NCI-H128 (cell line): Measurements from ENCODE around the gene MARCHF3.
"Not testable (repeated sequence)": the region's sequence is repeated elsewhere in the genome, so short reads cannot be mapped to it uniquely, and the experiment has no call there.

Source experiments
- DNase-seq: peaks from one replicate; lab custom pipeline; 2025; ENCODE audit not compliant: unreplicated experiment; lab: John Stamatoyannopoulos, UW

MARCHF3 gene

DNA sequence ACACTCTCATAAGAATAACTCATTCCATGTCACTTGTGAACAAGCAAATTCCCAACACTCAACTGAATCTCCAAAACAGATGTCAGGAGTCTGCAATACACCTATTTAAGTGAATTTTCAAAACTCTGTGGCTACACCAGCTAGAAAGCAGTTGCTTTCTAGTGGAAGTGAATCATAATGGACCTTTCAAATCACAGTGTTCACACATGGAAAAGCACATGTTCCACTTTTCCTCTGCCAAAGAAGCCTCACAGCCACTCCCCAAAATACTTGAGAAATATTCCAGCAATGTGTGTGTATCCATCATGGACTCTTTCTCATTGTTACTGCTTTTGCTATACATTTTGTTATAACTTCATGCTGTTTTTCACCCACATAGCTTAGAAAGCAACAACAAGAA lies 17.4 kb downstream of the MARCHF3 start:
- DNase-seq = no peak

DNA sequence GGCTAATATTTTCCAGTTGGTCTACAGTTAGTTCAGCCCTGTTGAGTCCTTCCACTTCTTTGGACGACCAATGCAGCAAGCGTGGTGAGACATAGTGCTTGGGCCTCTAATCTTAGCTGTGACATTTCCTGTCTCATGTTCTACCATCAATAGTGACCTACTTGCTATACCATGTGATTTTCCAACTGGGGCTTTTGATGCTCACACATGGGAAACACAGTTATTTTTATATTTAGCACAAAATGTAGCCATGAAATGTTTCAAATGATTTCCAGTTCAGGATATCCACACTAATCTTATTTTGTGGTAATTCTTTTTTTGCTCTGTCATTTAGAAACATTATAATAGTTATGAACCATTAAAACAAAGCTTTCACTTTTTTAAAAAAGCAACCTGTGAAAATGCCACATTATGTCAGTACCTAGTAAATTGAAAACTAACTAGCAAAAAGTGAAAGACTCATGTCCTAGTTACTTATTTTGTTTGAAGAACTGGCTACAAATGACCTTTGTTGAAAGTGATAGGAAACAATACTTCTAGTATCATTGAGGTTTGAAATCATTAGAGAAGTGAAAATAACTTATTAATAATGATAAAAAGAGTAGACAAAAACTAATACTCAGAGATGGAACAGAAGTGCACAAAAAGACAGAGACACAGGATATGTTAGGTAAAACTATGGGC lies 18.3 kb downstream of the MARCHF3 start:
- DNase-seq = no peak

DNA sequence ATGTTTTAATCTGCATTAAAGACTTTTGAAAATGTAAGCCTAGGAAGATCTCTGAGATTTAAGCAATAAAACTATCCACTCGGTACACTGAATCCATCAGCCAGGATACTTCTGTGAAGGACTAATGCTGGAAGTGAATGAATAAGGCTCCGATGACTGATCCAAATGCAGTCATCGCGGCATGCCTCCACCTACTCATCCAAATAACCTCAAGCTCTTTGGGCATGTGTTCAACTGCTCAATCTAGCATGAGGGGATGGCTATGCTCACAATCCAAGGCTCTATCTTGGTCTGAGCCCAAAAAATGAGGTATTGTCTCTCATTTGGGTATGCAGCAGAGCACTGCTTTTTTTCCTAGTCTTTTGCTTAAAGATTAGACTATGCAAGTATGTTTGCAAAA lies 19.2 kb downstream of the MARCHF3 start:
- DNase-seq = no peak

DNA sequence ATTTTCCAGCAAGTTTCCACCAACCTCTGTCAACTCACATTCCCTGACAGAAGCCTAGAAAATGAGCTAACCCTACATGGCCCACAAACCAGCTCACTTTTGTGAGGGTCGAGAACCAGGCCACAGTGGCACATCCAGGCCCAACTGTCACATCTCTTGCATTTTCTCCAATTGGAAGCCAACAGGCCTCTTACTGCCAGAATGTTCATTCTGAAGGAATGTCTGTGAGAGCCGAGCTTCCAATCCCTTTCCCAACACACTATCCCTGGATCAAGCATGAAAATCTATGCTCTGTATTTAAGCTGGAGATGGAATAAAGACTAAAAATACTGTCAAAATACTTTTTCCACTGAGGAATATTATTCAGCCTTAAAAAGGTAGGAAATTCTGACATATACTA lies 20.0 kb downstream of the MARCHF3 start:
- DNase-seq = no peak

DNA sequence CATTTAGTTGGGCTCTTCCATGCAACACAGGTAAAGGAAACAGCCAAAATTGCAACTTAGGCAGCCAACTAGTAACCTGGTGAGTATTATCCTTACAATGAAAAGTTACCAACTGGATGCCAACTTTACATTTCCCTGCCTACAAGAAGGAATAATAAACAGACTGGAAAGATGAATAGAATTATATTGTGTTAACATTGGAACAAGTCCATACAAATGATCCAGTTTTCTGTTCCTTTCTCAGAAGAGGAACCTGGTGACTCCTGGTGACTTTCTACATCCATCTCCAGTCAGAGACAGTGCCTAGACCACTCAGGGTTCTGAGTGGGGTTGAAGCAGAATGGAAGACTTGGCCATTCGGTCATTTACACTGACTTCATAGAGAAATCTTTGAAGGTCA lies 20.6 kb downstream of the MARCHF3 start:
- no peak for DNase-seq

DNA sequence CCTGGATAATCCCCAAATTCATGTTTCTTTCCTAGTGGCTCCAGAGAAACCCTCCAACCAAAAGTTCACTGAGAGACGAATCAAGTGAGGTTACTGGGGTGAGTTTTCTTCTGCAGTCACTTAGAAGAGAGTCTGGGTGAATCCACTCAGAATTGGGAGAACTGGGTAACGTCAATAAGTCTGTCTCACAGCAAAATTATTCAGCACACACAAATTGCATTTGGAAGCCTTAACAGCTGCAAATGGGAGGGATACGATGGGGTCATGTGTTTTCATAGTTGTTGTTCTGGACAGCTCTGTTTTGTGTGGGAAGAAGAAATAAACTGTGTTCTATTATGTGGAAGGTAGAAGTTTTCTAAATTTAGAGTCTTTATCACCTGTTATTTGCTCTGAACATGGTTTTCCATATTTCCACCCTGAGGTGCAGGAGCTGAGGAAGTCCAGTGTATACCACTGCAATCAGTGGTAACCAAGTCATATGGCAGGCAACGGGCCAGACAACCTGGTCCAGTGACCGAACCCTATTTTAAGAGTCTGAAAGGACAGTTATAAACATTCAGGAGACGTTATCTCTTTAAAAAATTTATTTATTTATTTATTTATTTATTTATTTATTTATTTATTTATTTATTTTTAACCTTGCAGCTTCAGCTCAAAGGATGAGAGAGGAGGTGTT lies 21.9 kb downstream of the MARCHF3 start:
- DNase-seq = no peak

DNA sequence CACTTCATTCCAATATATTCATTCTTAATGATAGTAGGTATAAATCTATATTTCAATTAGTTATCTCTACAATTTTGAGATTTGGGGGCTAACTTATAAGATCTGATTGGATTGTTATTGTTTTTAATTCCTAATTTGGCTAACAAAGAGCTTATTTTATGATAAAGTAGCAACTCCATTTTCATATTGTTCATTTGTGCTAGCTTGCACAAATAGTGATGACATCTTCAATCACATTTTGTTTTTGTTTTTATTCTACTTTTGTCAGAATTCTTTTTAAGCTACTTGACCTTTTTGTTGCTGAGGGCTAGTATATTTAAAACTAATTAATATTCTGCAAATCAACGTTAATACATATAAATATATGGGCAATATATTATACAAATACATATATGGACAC lies 22.8 kb downstream of the MARCHF3 start:
- DNase-seq = no peak

DNA sequence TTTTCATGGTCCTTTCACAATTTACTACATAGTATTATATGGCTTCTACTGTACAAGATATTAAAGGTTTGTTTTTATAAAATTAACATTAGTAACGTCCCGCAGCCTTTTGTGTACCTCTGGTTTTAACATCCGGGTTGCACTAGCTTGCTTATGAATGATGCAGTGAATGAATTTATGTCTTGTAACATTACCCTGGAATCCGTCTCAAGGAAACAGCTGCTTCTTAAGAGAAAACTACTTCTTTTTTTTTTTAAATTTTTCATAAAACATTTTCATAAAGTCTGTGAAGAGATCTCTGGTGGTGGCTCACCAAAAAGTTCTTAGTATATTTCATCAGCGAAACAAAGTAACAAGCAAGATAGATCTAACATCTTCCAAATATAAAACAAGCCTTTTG lies 23.6 kb downstream of the MARCHF3 start:
- DNase-seq = no peak

DNA sequence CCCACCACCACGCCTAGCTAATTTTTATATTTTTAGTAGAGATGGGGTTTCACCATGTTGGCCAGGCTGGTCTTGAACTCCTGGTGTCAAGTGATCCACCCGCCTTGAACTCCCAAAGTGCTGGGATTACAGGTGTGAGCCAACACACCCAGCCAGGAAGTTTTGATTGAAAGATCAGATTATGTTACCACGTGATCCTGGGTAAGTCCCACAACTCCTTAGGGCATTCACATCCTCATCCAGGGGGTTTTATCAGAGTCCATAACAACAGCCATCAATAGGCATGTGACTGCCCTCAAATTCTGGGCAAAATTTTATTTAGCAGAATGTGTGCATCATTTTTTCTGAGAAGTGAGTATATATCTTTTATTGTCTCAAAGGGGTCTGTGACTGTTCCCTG lies 25.1 kb downstream of the MARCHF3 start:
- DNase-seq = not testable (repeated sequence)

DNA sequence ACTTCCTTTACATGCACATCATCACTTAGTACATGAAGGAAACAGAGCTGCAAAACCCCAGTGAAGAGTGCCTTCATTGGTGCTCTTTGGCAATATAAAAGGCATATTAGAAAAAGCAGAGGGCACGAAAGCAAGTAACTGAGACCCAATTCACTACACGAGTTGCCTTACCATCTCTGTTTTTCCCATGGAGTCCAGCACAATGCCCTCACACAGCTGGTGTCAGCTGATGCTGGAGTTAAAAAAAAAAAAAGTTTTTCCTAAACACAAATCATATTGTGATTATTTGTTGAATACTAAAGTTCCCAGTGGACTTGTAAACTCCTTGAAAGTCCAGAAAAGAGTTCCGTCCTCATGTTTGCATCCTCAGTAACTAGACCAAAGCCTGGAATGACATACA lies 25.6 kb downstream of the MARCHF3 start:
- DNase-seq = no peak

DNA sequence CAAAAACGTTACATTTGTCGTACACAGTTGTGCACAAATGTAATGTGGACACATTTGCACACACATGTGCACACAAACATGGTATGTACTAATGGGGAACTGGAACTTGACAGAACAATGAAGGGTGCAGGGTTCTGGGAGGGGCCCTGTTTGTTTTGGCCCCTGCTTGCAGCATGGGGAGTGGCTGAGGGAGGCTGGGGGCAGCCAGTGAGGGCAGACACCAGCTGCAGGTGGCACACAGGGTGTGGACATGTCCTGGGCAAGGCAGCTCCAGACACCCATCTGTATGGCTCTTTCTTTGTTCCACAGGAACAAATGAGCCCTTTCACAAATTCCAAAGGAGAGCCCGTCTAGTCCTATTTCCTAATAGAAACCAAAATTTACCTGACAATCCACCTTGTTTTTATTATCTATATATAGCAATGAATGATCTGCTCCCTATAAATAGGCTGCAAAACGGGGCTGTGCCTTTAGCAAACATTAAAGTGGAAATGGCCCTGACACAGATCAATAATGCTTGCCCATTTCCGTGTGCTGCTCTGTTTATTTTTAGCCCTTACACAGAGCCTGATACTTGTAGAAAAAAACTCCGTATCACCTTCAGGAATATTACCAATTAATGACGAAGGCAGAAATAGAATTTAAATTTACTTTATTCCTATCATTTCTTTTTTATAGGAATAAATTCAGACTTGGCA lies 26.4 kb downstream of the MARCHF3 start:
- DNase-seq = no peak

DNA sequence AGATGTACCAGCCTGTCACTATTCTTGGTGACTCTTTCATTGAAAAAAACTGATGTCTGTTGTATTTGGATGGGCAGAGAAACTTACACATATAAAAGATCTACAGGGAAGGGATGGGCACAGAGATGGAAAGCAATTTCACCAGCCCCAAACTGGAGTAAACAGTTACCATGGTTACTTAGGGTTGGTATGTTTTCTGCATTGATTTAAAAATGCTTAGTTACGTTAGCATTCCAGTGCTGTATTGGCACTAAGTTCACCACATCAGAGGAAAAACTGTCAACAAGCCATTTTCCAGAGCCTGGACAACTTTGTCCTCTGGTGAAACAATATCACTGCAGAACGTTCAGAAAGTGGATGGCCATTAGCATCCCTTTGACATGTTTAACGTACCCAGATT lies 28.0 kb downstream of the MARCHF3 start:
- DNase-seq = no peak

DNA sequence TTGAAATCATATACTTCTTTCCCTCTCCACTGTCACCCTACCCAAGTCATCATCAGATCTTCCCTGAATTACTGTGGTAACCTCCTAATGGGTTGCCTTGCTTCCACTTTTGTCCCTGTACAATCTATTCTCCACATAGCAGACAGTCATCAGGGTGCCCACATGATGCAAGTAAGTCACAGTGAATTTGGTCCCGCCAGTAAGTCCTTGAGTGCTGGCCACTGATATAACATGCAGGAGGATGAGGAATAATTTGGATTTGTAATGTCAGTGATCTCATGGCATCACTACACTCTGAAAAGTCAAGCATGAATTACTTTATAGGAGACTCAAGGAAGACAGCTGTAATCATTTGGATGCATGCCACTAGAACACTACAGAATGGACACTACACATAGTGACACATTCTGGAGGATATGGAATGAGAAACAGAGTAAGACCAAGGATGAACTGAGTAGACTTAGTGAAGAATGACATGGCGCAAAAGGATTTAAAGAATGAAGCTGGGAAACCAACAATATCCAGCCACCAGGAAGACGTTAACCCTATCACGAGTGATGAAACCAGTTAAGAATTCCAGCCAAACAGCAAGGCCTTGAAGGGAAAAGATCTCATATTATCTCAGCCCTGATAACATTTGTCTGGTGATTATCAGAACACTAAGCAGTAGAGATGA lies 28.6 kb downstream of the MARCHF3 start:
- no peak for DNase-seq

DNA sequence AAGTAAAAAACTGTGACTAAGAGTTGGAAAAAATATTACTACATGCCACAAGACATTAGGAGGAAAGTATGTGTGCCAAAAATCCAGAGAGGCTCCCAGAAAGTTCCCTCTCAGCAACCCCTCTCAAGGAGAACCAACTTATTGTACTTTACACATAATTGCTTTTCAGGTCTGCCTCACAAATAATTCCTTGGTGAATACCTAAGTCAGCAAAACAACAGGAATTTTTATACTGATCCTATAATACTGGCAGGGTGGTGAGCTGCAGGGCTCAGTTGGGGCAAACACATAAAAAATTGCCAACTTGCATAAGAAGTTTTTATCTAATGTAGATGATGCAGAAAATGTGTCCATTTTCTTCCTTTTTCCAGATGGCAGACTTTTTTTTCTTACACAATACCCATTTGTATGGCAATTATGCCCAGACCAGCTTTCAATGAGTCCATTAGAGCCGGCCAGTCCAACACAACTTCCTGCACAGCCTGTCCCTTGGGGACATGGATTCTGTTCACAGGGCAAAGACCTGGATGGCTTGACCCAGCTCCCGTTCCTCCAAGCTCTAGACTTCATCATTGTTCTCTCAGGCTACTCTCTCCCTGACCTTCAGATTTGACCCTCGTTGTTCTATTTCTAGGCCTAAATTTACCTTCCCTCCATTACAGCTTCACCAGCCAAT lies 31.3 kb downstream of the MARCHF3 start:
- DNase-seq = no peak

DNA sequence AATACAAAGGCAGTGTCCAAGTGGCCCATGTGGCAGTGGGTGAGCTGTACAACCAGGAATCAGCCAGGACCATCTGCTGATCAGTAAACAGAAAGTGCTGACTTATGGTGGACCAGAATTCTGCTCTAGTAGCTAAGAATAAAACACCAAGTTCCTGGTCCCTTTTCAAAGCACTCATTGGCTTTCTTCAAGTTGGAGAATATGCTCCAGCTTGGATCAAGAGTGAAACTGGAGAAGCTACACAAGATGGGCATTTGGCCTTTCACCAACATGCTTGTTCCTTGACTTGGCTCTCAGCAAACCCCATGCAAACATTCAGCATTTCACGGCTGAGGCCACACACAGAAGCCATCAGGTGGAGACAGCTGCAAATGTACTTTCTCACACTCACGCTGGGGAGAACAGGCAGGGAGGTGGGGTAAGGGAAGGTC lies 32.1 kb downstream of the MARCHF3 start:
- no peak for DNase-seq

DNA sequence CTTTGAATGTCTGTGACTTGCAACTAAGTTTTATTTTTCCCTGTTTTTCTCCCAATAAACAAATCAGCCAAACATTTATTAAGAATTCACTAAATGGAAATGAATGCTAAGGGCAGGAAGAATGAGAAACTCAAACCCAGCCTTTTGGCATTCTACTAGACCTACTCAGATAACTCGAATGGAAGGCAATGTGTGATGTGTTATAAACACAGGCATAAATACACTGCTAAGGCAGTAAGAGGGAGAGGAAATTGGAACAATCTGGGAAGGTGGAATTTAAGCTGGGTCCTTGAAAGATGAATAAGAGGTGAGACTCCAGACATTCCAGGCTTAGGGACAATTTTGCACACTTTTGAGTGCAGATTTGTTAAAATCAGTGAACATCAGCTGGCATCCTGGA lies 34.7 kb downstream of the MARCHF3 start:
- no peak for DNase-seq

DNA sequence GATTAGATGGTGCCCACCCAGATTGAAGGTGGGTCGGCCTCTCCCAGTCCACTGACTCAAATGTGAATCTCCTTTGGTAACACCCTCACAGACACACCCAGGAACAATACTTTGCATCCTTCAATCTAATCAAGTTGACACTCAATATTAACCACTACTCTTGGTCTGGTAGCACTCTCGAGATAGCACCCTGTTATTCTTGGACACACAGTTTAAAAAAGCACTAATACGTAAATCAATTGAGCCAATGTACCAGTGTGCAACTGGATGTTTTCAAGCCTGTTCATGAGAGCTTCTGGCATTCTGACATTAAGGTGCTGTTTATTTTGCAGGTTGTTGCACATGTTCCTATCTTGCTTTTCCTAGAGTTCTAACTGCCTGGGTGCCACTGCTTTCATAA lies 35.3 kb downstream of the MARCHF3 start:
- DNase-seq = no peak

DNA sequence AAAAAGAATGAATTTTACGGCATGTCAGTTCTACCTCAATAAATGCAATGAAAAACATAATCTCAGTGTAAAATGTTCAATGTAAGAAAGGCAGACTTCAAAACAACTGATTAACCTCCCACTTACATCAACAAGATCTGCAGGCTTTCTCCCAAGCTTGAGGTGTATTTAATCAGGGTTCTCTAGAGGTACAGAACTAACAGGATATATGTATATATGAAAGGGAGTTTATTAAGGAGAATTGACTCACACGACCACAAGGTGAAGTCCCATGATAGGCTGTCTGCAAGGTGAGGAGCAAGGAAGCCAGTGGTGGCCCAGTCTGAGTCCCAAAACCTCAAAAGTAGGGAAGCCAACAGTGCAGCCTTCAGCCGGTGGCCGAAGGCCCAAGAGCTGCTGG lies 35.9 kb downstream of the MARCHF3 start:
- DNase-seq = no peak

DNA sequence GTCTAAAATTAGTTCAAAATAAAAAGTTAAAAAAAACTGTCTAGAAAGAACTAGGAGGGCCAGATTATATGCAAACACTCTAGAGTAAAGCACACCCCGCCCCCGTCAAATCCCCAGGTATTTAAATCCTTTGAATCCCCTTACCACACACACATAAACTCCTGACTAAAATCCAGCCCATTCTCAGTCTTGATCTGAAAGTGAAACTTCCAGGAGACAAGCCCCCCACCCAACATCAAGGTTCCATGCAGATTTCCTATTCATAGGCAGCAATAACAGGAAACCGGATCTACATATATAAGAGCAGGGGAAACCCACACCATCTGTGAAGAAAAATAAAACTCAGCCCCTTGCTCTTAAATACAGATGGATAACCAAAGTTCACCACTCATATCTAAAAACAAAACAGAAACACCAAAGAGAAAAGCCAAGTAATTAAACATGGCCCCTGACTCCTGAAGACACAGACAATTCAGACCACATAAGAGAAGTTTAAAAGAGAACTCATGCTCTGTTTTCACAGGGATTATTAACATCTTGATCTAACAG lies 42.3 kb downstream of the MARCHF3 start:
- DNase-seq = no peak

DNA sequence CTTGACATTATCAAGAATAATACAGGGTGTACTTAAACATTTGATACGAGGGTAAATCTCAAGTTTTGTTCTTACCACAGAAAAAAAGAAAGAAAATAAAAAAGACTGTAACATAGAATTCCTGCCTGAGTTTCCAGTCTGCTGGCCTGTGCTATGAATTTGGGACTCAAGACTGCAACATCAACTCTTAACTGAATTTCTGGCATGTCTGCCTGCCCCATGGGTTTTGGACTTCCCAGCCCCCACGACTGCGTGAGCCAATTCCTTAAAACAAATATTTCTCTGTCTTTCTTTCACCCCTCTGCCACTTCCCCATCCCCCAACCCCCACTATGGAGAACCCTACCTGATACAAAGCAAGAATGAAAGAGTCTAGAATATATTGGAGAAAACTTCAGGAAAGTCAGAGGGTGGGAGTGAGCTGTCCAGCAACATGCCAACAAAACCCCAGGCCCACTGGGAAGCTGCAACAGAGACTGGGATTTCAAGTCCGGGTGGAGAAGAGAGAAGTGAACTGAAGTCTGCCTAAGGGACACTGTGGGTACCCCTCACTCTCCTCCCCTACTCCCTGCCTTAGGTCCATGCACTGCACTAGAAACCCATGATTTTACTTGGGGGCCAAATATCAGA lies 43.0 kb downstream of the MARCHF3 start:
- no peak for DNase-seq

DNA sequence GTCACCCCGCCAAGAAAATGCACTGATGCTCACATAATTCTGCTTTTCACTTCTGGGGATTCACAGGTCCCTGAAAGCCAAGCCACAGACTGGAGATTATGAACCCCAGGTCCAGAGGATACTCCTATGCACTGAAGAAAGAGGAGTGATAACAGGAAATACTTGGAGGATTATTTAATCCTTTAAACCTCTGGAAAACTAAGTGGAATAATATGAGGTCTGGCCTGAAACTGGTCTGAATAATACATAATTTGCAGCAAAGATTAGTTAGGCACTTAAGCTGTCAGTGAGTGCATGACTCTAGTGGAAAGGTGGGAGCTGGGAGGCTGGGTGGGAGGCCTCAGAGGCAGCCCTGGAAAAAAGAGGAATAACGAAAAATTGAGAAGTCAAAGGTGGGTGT lies 45.7 kb downstream of the MARCHF3 start:
- DNase-seq = no peak
